H9 (cell line): ENCODE data around the gene ZIC4. TPM values are rescaled to one million over a fixed set of nuclear protein-coding genes. Genes with fewer than 3 reads are reported as not detected.

Source experiments
- DNase-seq: peaks from one replicate; pipeline ENCODE4 v3.0.0-alpha.2; 2017
- H2AFZ ChIP-seq: one replicate; pipeline ENCODE4 v1.6.1; 2013; ENCODE audit warnings: mild to moderate bottlenecking, low read length, control low read depth, moderate library complexity
- H2AK5ac ChIP-seq: 2 replicates; pipeline ENCODE4 v1.6.1; 2013; ENCODE audit warnings: low read length, control low read depth, mixed read lengths; ENCODE audit not compliant: insufficient read length
- H2BK120ac ChIP-seq: one replicate; pipeline ENCODE4 v1.6.1; 2013; ENCODE audit warnings: low read depth, mild to moderate bottlenecking, low read length, control low read depth, inconsistent platforms; ENCODE audit not compliant: poor library complexity, severe bottlenecking
- H2BK12ac ChIP-seq: 2 replicates; pipeline ENCODE4 v1.6.1; 2013; ENCODE audit warnings: low read length, control low read depth, mixed read lengths, low read depth; ENCODE audit not compliant: insufficient read length
- H2BK15ac ChIP-seq: 2 replicates; pipeline ENCODE4 v1.6.1; 2013; ENCODE audit warnings: low read depth, low read length, control low read depth
- H2BK20ac ChIP-seq: one replicate; pipeline ENCODE4 v1.6.1; 2013; ENCODE audit warnings: low read depth, mild to moderate bottlenecking, low read length, control low read depth, inconsistent platforms; ENCODE audit not compliant: poor library complexity, severe bottlenecking
- H2BK5ac ChIP-seq: 2 replicates; pipeline ENCODE4 v1.6.1; 2013; ENCODE audit warnings: low read length, control low read depth, mixed read lengths; ENCODE audit not compliant: insufficient read length
- H3K14ac ChIP-seq: 2 replicates; pipeline ENCODE4 v1.6.1; 2013; ENCODE audit warnings: low read length, control low read depth; ENCODE audit not compliant: insufficient read depth
- H3K18ac ChIP-seq: 2 replicates; pipeline ENCODE4 v1.6.1; 2013; ENCODE audit warnings: low read depth, mild to moderate bottlenecking, mixed read lengths, low read length, control low read depth; ENCODE audit not compliant: insufficient read length
- H3K23ac ChIP-seq: 2 replicates; pipeline ENCODE4 v1.6.1; 2013; ENCODE audit warnings: low read length, control low read depth, mixed read lengths, low read depth; ENCODE audit not compliant: insufficient read length
- H3K23me2 ChIP-seq: 2 replicates; pipeline ENCODE4 v1.6.1; 2013; ENCODE audit warnings: low read depth, mild to moderate bottlenecking, mixed read lengths, low read length, control low read depth; ENCODE audit not compliant: insufficient read length, poor library complexity, severe bottlenecking
- H3K27ac ChIP-seq: 2 replicates; pipeline ENCODE4 v1.5.1; 2013; ENCODE audit warnings: low read length, control low read depth, mixed read lengths, low read depth; ENCODE audit not compliant: insufficient read length
- H3K27me3 ChIP-seq: 2 replicates; pipeline ENCODE4 v1.6.1; 2013; ENCODE audit warnings: low read length, control low read depth, inconsistent platforms; ENCODE audit not compliant: insufficient read depth
- H3K4ac ChIP-seq: 2 replicates; pipeline ENCODE4 v1.6.1; 2013; ENCODE audit warnings: low read depth, mild to moderate bottlenecking, control low read depth, inconsistent platforms, low read length, moderate library complexity
- H3K4me1 ChIP-seq: 2 replicates; pipeline ENCODE4 v1.6.1; 2013; ENCODE audit warnings: low read length, control low read depth, inconsistent platforms; ENCODE audit not compliant: insufficient read depth
- H3K4me2 ChIP-seq: 2 replicates; pipeline ENCODE4 v1.6.1; 2013; ENCODE audit warnings: low read length, control low read depth, mixed read lengths; ENCODE audit not compliant: insufficient read length, insufficient read depth
- H3K56ac ChIP-seq: 2 replicates; pipeline ENCODE4 v1.6.1; 2013; ENCODE audit warnings: low read depth, mild to moderate bottlenecking, mixed read lengths, low read length, control low read depth; ENCODE audit not compliant: insufficient read length
- H3K79me1 ChIP-seq: 2 replicates; pipeline ENCODE4 v1.6.1; 2013; ENCODE audit warnings: low read depth, mild to moderate bottlenecking, moderate library complexity, low read length, control low read depth, inconsistent platforms; ENCODE audit not compliant: insufficient read depth, poor library complexity, severe bottlenecking
- H3K79me2 ChIP-seq: 2 replicates; pipeline ENCODE4 v1.6.1; 2013; ENCODE audit warnings: low read length, control low read depth, inconsistent platforms; ENCODE audit not compliant: insufficient read depth
- H3K9ac ChIP-seq: 2 replicates; pipeline ENCODE4 v1.6.1; 2013; ENCODE audit warnings: low read length, control low read depth, mixed read lengths; ENCODE audit not compliant: insufficient read length; ENCODE audit errors: extremely low read depth
- H3K9me3 ChIP-seq: one replicate; pipeline ENCODE4 v1.6.1; 2013; ENCODE audit warnings: low read depth, low read length, inconsistent platforms; ENCODE audit not compliant: control insufficient read depth
- H3T11ph ChIP-seq: one replicate; pipeline ENCODE4 v1.6.1; 2013; ENCODE audit warnings: mild to moderate bottlenecking, low read length, control low read depth, inconsistent platforms
- H4K20me1 ChIP-seq: one replicate; pipeline ENCODE4 v1.6.1; 2013; ENCODE audit not compliant: control insufficient read depth, insufficient read length, insufficient read depth
- H4K5ac ChIP-seq: 2 replicates; pipeline ENCODE4 v1.6.1; 2013; ENCODE audit warnings: low read depth, mild to moderate bottlenecking, mixed read lengths, low read length, control low read depth; ENCODE audit not compliant: insufficient read length
- H4K8ac ChIP-seq: replicated peaks from 2 replicates; pipeline ENCODE4 v1.6.1; 2013; ENCODE audit warnings: low read length, control low read depth, mixed read lengths, low read depth; ENCODE audit not compliant: insufficient read length
- H4K91ac ChIP-seq: 2 replicates; pipeline ENCODE4 v1.6.1; 2013; ENCODE audit warnings: low read depth, mild to moderate bottlenecking, moderate library complexity, mixed read lengths, low read length, control low read depth; ENCODE audit not compliant: insufficient read length
- H3K27ac Mint-ChIP-seq, 3 experiments: 2 replicates in 2 of 3; 3 replicates in 1 of 3; pipeline ENCODE4 v1.8.0; 2020 to 2021; ENCODE audit warnings: mixed read lengths in 3 of 3, mild to moderate bottlenecking in 1 of 3, moderate library complexity in 1 of 3
- H3K27me3 Mint-ChIP-seq: 2 replicates; pipeline ENCODE4 v1.8.0; 2021; ENCODE audit warnings: low read depth, mild to moderate bottlenecking, moderate library complexity, mixed read lengths
- H3K36me3 Mint-ChIP-seq, 3 experiments: 2 replicates in 2 of 3; 3 replicates in 1 of 3; pipeline ENCODE4 v1.8.0; 2020 to 2021; ENCODE audit warnings: low read depth in 3 of 3, mixed read lengths in 3 of 3; ENCODE audit not compliant: insufficient read depth in 1 of 3
- H3K4me1 Mint-ChIP-seq, 2 experiments: 2 replicates each; pipeline ENCODE4 v1.8.0; 2020; ENCODE audit warnings: mixed read lengths in 2 of 2
- H3K4me3 Mint-ChIP-seq, 2 experiments: 2 replicates in 1 of 2; 3 replicates in 1 of 2; pipeline ENCODE4 v1.8.0; 2020 to 2021; ENCODE audit warnings: mild to moderate bottlenecking in 2 of 2, mixed read lengths in 2 of 2, moderate library complexity in 1 of 2
- H3K9me3 Mint-ChIP-seq, 2 experiments: 2 replicates in 1 of 2; 3 replicates in 1 of 2; pipeline ENCODE4 v1.8.0; 2020; ENCODE audit warnings: mild to moderate bottlenecking in 2 of 2, mixed read lengths in 2 of 2, moderate library complexity in 1 of 2
- CTCF ChIP-seq: fragments of 200-600 bp; sonication (generic); conservative IDR thresholded peaks from 3 replicates; pipeline ENCODE4 v1.8.0; 2021; ENCODE audit warnings: antibody characterized with exemption, mild to moderate bottlenecking
- WGBS: extraction: QIAGEN DNeasy Blood & Tissue Kit; methylation state at CpG from one replicate; pipeline ENCODE4 v1.1.7; 2013; ENCODE audit warnings: missing lambda C conversion rate, low lambda C conversion rate, mixed read lengths; ENCODE audit not compliant: insufficient read length; ENCODE audit errors: extremely low coverage; 5-methylcytosine and 5-hydroxymethylcytosine counted together
- total RNA-seq: library from RNA; stranded (reverse); gene quantifications from 2 replicates; pipeline ENCODE4 v1.2.1, GENCODE V29; 2021

ZIC4 gene
- total RNA-seq, 1 experiment from 2014 or later, result not detected

DNA sequence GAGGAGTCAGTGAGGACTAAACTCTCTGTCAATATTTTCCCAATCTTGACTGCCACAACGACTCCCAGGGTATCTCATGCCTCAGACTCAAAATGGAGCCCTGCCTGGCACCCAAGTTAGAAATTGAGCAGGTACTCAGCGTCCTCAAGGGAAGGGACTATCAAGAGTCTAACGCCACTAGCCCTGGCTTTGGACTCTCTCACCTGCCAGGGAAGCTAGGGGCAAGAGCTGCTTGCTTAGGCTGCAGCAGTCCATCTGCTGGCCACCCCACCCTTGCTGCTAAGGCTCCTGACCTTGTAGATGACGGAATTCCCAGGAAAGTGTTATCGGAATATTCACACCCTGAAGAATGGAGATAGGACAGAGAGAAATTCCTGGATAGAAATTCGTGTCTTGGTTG lies 33.0 kb downstream of the ZIC4 start:
- no peak for TF ChIP-seq CTCF
- H4K91ac ChIP-seq, result no peak overlapping the region
- H3K27me3 ChIP-seq, result peaks cover 84% of the 10 kb centered on the region
- H3K23me2 ChIP-seq, result peaks cover 7% of the 10 kb centered on the region
- DNase-seq, result peak; percentile 45
- H3K4me1 ChIP-seq, result peaks cover 3% of the 10 kb centered on the region; the same call in 1 of the 2 replicates
- no peak overlapping the region for H3K27ac Mint-ChIP-seq
- H2BK12ac ChIP-seq, result no peak overlapping the region
- no peaks in the 10 kb centered on the region for H3K79me1 ChIP-seq
- H3K9me3 Mint-ChIP-seq, result peaks cover 0 to 2% of the 10 kb centered on the region in 2 experiments; a peak in 2 of 5 replicates
- H3K27ac ChIP-seq, result no peak overlapping the region
- peaks cover 41 to 70% of the 10 kb centered on the region in 2 experiments for H3K4me1 Mint-ChIP-seq
- no peak overlapping the region for H2BK20ac ChIP-seq
- no peak overlapping the region for H3K23ac ChIP-seq
- H3K56ac ChIP-seq, result no peak overlapping the region
- no peaks in the 10 kb centered on the region; a peak in 1 of 7 replicates for H3K36me3 Mint-ChIP-seq
- H2BK120ac ChIP-seq, result no peak overlapping the region
- H4K20me1 ChIP-seq, result no peaks in the 10 kb centered on the region
- H3K9me3 ChIP-seq, result no peaks in the 10 kb centered on the region
- no peak overlapping the region for H2BK15ac ChIP-seq
- no peak overlapping the region for H3K9ac ChIP-seq
- no peak overlapping the region for H3K14ac ChIP-seq
- H4K5ac ChIP-seq, result no peak overlapping the region
- WGBS, result no CpG with 5 or more reads among the region's 6 CpGs
- no peak overlapping the region for H2BK5ac ChIP-seq
- peak overlapping the region in 1 of 2 experiments; percentile 30; a peak in 3 of 5 replicates for H3K4me3 Mint-ChIP-seq
- H3K4ac ChIP-seq, result no peak overlapping the region
- no peak overlapping the region for H3K18ac ChIP-seq
- no peak overlapping the region for H2AK5ac ChIP-seq
- no peak overlapping the region for H2AFZ ChIP-seq
- peaks cover 99% of the 10 kb centered on the region for H3K27me3 Mint-ChIP-seq
- H3T11ph ChIP-seq, result no peak overlapping the region
- no peak overlapping the region for H3K4me2 ChIP-seq
- H4K8ac ChIP-seq, result no peak overlapping the region
- no peaks in the 10 kb centered on the region for H3K79me2 ChIP-seq
